GM21526 (cell line): ENCODE results near the gene RAB27B.

Source experiments
- ATAC-seq: cut with Tn5 transposase; IDR thresholded peaks from one replicate; pipeline ENCODE4 v1.9.1; 2021; ENCODE audit warnings: moderate library complexity; ENCODE audit not compliant: unreplicated experiment, low FRiP score

RAB27B gene

GRCh38 chr18:54859667-54860421 is 31.6 kb downstream of the RAB27B start:
- ATAC-seq, result no peak

- no peak for ATAC-seq
Observed at GRCh38 chr18:54860941-54861340, 32.7 kb downstream of the RAB27B start.

GRCh38 chr18:54867131-54867530 is 38.9 kb downstream of the RAB27B start:
- ATAC-seq, result no peak

- no peak for ATAC-seq
Observed at GRCh38 chr18:54871231-54871630, 43.0 kb downstream of the RAB27B start.

- ATAC-seq, result no peak
Observed at GRCh38 chr18:54872681-54873080, 44.4 kb downstream of the RAB27B start.

- ATAC-seq, result no peak
Observed at GRCh38 chr18:54873884-54874255, 45.6 kb downstream of the RAB27B start.

GRCh38 chr18:54875063-54875462 is 46.8 kb downstream of the RAB27B start:
- no peak for ATAC-seq

- ATAC-seq, result no peak
Observed at GRCh38 chr18:54877076-54877475, 48.8 kb downstream of the RAB27B start.

- ATAC-seq, result no peak
Observed at GRCh38 chr18:54878159-54878622, 49.9 kb downstream of the RAB27B start.

- ATAC-seq, result no peak
Observed at GRCh38 chr18:54878659-54879358, 50.5 kb downstream of the RAB27B start.

GRCh38 chr18:54879691-54880090 is 51.4 kb downstream of the RAB27B start:
- no peak for ATAC-seq

GRCh38 chr18:54880395-54881105 is 52.3 kb downstream of the RAB27B start:
- ATAC-seq, result no peak

- ATAC-seq, result no peak
Observed at GRCh38 chr18:54881229-54881768, 53.0 kb downstream of the RAB27B start.

GRCh38 chr18:54882318-54882717 is 54.0 kb downstream of the RAB27B start:
- ATAC-seq, result no peak

GRCh38 chr18:54883816-54884604 is 55.7 kb downstream of the RAB27B start:
- no peak for ATAC-seq

- no peak for ATAC-seq
Observed at GRCh38 chr18:54888378-54888777, 60.1 kb downstream of the RAB27B start.

GRCh38 chr18:54888933-54889332 is 60.7 kb downstream of the RAB27B start:
- no peak for ATAC-seq

GRCh38 chr18:54899500-54899899 is 71.2 kb downstream of the RAB27B start:
- ATAC-seq, result no peak

- no peak for ATAC-seq
Observed at GRCh38 chr18:54900290-54900689, 72.0 kb downstream of the RAB27B start.

GRCh38 chr18:54904581-54904980 is 76.3 kb downstream of the RAB27B start:
- ATAC-seq, result no peak
